Stimulated activated CD4-positive, alpha-beta T cell treated with anti-CD3 and anti-CD28 coated beads, Interleukin-4, amount 100 ng/mL, for 1 hour (primary cell): ENCODE measurements around the gene CYP2A6.

Experiments used
- DNase-seq: peaks from one replicate; pipeline ENCODE4 v3.0.0-alpha.2; 2020

Gene CYP2A6

DNA sequence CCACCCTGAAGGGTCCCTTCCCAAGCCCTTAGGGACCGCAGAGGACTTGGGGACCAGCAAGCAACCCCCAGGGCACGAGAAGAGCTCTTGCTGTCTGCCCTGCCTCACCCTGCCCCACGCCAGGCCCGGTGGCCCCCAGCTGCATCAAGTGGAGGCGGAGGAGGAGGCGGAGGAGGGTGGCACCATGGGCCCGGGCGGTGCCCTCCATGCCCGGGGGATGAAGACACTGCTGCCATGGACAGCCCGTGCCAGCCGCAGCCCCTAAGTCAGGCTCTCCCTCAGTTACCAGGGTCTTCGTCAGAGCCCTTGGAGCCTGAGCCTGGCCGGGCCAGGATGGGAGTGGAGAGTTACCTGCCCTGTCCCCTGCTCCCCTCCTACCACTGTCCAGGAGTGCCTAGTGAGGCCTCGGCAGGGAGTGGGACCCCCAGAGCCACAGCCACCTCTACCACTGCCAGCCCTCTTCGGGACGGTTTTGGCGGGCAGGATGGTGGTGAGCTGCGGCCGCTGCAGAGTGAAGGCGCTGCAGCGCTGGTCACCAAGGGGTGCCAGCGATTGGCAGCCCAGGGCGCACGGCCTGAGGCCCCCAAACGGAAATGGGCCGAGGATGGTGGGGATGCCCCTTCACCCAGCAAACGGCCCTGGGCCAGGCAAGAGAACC, 49.8 kb downstream of the CYP2A6 start:
- DNase-seq = no peak

DNA sequence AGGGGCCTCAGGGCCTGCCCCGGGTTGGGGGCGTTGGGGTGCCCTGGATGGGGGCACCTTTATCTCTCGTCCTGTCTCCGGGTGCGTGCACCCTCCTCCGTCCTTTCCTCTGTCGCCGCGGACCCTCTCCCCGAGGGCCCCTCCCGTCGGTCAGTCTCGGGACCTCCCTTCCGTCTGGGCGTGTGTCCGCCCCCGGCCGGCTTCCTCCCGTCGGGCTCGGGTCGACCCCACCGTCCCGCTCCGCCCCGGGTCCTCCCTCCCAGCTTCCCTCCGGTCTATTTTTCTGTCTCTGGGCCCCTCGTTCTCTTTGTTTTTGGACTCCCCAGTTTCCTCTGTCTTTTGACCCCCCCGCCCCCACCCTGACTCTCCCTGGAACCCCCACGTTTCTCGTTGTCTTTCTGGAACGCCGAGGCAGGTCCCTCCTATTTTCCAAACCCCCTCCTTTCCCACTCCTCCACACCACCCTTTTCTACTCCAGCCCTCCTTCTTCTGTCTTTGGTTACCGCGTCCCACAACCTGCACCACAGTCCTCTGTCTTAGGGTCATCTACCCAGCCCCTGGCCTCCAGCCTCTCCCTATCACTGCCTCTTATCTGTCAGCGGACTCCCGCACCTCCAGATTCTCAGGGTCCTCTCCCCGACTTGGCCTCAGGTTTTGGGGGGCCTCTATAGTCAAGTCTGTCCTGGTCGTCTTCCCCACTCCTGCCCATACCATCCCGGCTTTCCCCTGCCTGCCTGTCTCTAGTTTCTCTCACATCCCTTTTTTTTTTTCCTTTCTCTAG, 50.5 kb downstream of the CYP2A6 start:
- no peak for DNase-seq

GRCh38 chr19:40798683-40799557, 51.3 kb downstream of the CYP2A6 start, which contains the start of gene EGLN2:
Gene EGLN2 (plus strand): TSS chr19:40799191. CDS start chr19:40800573, 1,382 bp downstream.
- DNase-seq = peak; percentile 100

DNA sequence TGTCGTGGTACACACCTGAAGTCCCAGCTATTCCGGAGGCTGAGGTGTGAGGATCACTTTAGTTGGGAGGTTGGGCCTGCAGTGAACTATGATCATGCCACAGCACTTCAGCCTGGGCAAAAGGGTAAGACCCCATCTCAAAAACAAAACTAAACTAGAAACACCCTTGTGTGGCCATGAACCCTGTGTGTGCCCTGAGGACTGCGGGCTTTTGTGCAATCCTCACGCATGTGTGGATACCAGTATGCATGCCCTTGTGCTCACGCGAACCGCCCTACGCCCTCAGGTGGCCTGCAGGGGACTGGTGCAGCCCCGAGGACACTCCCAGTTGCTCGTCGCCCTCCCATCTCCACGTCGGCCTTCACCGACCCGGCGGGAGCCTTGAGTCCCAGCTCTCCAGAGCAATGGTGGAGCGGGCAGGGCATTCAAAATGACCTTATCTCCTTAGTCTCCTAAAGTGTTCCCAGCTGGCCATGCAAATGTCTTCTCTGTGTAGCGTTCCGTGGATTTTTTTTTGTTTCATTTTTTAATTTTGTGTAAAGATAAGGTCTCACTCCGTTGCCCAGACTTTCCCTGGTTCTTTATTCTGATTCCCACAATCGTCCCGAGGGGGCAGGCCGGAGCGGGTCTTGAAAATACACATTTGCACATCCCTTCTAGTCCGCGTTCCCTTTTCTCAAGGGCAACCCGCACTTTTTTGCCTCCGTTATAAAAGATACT, 52.1 kb downstream of the CYP2A6 start:
- peak; percentile 61 for DNase-seq

DNA sequence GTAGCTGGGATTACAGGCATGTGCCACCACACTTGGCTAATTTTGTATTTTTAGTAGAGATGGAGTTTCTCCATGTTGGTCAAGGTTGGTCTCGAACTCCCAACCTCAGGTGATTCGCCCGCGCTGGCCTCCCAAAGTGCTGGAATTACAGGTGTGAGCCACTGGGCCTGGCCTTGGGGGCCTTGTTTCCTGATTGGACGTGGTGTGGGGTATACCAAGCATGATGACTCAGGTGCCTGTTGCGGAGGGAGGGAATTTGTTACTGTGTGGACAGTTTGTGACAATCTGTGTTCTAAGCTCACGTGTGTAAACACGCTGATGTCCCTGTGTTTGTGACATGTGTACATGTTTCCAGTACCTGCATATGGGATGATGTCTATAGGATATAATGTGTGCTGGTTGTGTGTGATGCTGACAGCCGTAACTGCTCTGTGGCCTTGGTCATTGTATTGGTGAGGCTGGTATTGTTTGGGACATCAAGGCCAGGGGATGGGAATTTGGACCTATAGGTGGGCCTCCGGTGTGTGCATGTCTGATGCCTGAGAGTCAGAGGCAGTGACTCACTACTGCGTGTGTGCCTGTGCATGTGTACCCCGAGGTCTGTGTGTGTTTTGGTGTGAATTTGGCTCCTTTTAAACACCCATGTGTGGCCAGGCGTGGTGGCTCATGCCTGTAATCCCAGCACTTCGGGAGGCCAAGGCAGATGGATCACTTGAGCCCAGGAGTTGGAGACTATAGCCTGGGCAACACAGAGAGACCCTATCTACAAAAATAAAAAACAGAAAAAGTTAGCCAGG, 52.9 kb downstream of the CYP2A6 start:
- DNase-seq = no peak
